ENCODE measurements around the gene EIF4EBP3. TPM values are rescaled to one million over a fixed set of nuclear protein-coding genes. Genes with fewer than 3 reads are reported as not detected.

Gene EIF4EBP3
- 10 to 100 TPM in 4 of 6 donors, 1 to 10 TPM in 2; 7.2 to 19.9 (median 12.1) TPM for total RNA-seq
- 10 to 100 TPM; 52.7 to 55.5 TPM for polyA plus RNA-seq

- intact Hi-C loops (cut with DNase I): no loop called here
- Histone ChIP-seq H3K36me3 (peaks cover 0 to 23% (median 14%) of the 10 kb centered on the region in 3 donors), H3K9me3 (no peaks in the 10 kb centered on the region), H3K4me3 (peak within 1 kb of the TSS; percentile 10 to 55 (median 44)), H3K27me3 (no peaks in the 10 kb centered on the region), H3K4me1 (peaks cover 19 to 26% (median 25%) of the 10 kb centered on the region in 3 donors), H3K27ac (peak within 1 kb of the TSS; percentile 90 to 98 (median 95))
- WGBS, 2 donors: 3 to 6% methylated on average over 52 of the region's 52 CpGs
- peak; percentile 42 to 60 (median 52) for TF ChIP-seq CTCF (IDR thresholded peaks at IDR 0.05)
- FAIRE-seq (peak; percentile 77), DNase-seq (peak; percentile 96 to 99 (median 98)), ATAC-seq (peak; percentile 89 to 98 (median 93))
Observed at GRCh38 chr5:140547508-140548299, at the start of gene EIF4EBP3. Gene EIF4EBP3 (plus strand): TSS chr5:140547662. CDS start chr5:140547738, 76 bp downstream.

GRCh38 chr5:140497897-140498296 is 49.6 kb upstream of the EIF4EBP3 start:
- intact Hi-C loops (cut with DNase I): no loop called here
- no peak for TF ChIP-seq CTCF (IDR thresholded peaks at IDR 0.05)
- DNase-seq: peak in 2 of 6 donors; percentile 21 to 29
- no peaks in the 10 kb centered on the region for H3K27me3 ChIP-seq
- peak; percentile 92 to 98 (median 96) for ATAC-seq
- H3K9me3 ChIP-seq: no peaks in the 10 kb centered on the region
- no peak for FAIRE-seq
- H3K4me1 ChIP-seq: peaks cover 0 to 11% (median 8%) of the 10 kb centered on the region in 3 donors
- H3K27ac ChIP-seq: peak overlapping the region in 2 of 4 donors; percentile 17 to 43
- H3K36me3 ChIP-seq: no peaks in the 10 kb centered on the region
- H3K4me3 ChIP-seq: no peak overlapping the region

GRCh38 chr5:140498591-140498990 is 48.9 kb upstream of the EIF4EBP3 start:
- no peaks in the 10 kb centered on the region for H3K27me3 ChIP-seq
- no peak overlapping the region for H3K4me3 ChIP-seq
- DNase-seq (no peak), FAIRE-seq (no peak), ATAC-seq (no peak)
- WGBS, 2 donors: 93 to 96% methylated on average over 1 of the region's 1 CpG
- TF ChIP-seq CTCF (IDR thresholded peaks at IDR 0.05): no peak
- H3K27ac ChIP-seq: peak overlapping the region in 2 of 4 donors; percentile 17 to 43
- H3K36me3 ChIP-seq: no peaks in the 10 kb centered on the region
- peaks cover 0 to 11% (median 8%) of the 10 kb centered on the region in 3 donors for H3K4me1 ChIP-seq
- H3K9me3 ChIP-seq: no peaks in the 10 kb centered on the region
- intact Hi-C loops (cut with DNase I): no loop called here

GRCh38 chr5:140502834-140503233 is 44.6 kb upstream of the EIF4EBP3 start:
- 93 to 95% methylated on average over 2 of the region's 2 CpGs for WGBS, 2 donors
- intact Hi-C loops (cut with DNase I): no loop called here

More at GRCh38 chr5:140502834-140503233, 44.6 kb upstream of the EIF4EBP3 start:
- peaks cover 0 to 8% (median 6%) of the 10 kb centered on the region in 3 donors for H3K4me1 ChIP-seq
- peaks cover 0 to 34% (median 17%) of the 10 kb centered on the region in 3 donors for H3K36me3 ChIP-seq
- no peak overlapping the region for H3K4me3 ChIP-seq
- no peak for TF ChIP-seq CTCF (IDR thresholded peaks at IDR 0.05)
- H3K27me3 ChIP-seq: no peaks in the 10 kb centered on the region
- ATAC-seq: no peak
- no peak for FAIRE-seq
- DNase-seq: no peak
- no peak overlapping the region for H3K27ac ChIP-seq
- no peaks in the 10 kb centered on the region for H3K9me3 ChIP-seq
